Tibial nerve (tissue), 4 donors: Measurements from ENCODE around the gene PLEKHG4B. TPM values are rescaled to one million over a fixed set of nuclear protein-coding genes. Genes with fewer than 3 reads are reported as not detected.

Experiments
- DNase-seq, 2 donors: peaks; one replicate each; pipeline ENCODE4 v3.0.0-alpha.2; 2019; ENCODE audit warnings: low spot score in 2 of 2
- H3K27ac ChIP-seq, 4 donors: fragments of 200-600 bp; sonication (generic) in 3 of 4; one replicate each; pipeline ENCODE4 v1.5.1; 2017 to 2019; ENCODE audit warnings: mild to moderate bottlenecking in 1 of 4
- H3K27me3 ChIP-seq, 2 donors: fragments of 200-600 bp; sonication (generic) in 1 of 2; one replicate each; pipeline versions ENCODE4 v1.5.1 to v1.6.0; 2017 to 2019
- H3K36me3 ChIP-seq, 3 donors: fragments of 200-600 bp; sonication (generic); one replicate each; pipeline ENCODE4 v1.5.1; 2018 to 2019
- H3K4me1 ChIP-seq, 4 donors: fragments of 200-600 bp; sonication (generic) in 3 of 4; one replicate each; pipeline ENCODE4 v1.5.1; 2017 to 2019
- H3K4me3 ChIP-seq, 4 donors: fragments of 200-600 bp; sonication (generic) in 3 of 4; one replicate each; pipeline ENCODE4 v1.5.1; 2017 to 2019; ENCODE audit warnings: mild to moderate bottlenecking in 1 of 4, moderate library complexity in 1 of 4
- H3K9me3 ChIP-seq, 4 donors: fragments of 200-600 bp; sonication (generic) in 3 of 4; one replicate each; pipeline ENCODE4 v1.5.1; 2017 to 2019
- CTCF ChIP-seq, 5 experiments: fragments of 200-600 bp in 3 of 5; fragments of 450-650 bp in 2 of 5; sonication (generic) in 3 of 5; IDR thresholded peaks; one replicate each; pipeline ENCODE4 v1.5.1; 2016 to 2019; ENCODE audit warnings: antibody characterized with exemption in 5 of 5, mild to moderate bottlenecking in 3 of 5, moderate library complexity in 2 of 5
- EP300 ChIP-seq, 2 donors: sonication (generic); formaldehyde crosslinking; IDR thresholded peaks; one replicate each; pipeline ENCODE4 v1.6.1; 2017; ENCODE audit warnings: antibody characterized with exemption in 2 of 2, mild to moderate bottlenecking in 1 of 2
- POLR2A ChIP-seq, 2 donors: fragments of 450-650 bp; IDR thresholded peaks; one replicate each; pipeline ENCODE4 v1.6.1; 2017; ENCODE audit warnings: antibody characterized with exemption in 2 of 2, mild to moderate bottlenecking in 2 of 2, moderate library complexity in 2 of 2
- WGBS, 2 donors: methylation state at CpG; one replicate each; pipeline ENCODE4 v1.1.5; 2018; 5-methylcytosine and 5-hydroxymethylcytosine counted together
- total RNA-seq, 4 donors: library from RNA; depleted of rRNA; stranded (reverse); fragments of >200 nt; gene quantifications; one replicate each; pipeline ENCODE4 v1.1.0, GENCODE V29; 2016

PLEKHG4B gene
- total RNA-seq, 4 donors from 2014 or later = under 0.01 to 0.42 (median 0.26) TPM

- Histone ChIP-seq H3K9me3 (peaks cover 0 to 44% (median 2%) of the 10 kb centered on the region in 4 donors), H3K36me3 (no peaks in the 10 kb centered on the region), H3K4me3 (no peak overlapping the region), H3K27me3 (no peaks in the 10 kb centered on the region), H3K27ac (no peak overlapping the region), H3K4me1 (no peaks in the 10 kb centered on the region)
- 84 to 90% methylated on average over 4 of the region's 4 CpGs for WGBS, 2 donors
- DNase-seq = no peak
- no peak for TF ChIP-seq CTCF (IDR thresholded peaks at IDR 0.05)
- TF ChIP-seq POLR2A (IDR thresholded peaks at IDR 0.05) = no peak
Observed at GRCh38 chr5:121432-121831, 29.5 kb downstream of the PLEKHG4B start.

GRCh38 chr5:125815-126214 lies 33.8 kb downstream of the PLEKHG4B start:
- no peaks in the 10 kb centered on the region for H3K36me3 ChIP-seq

GRCh38 chr5:126806-127205 lies 34.8 kb downstream of the PLEKHG4B start:
- 94% methylated on average over 7 of the region's 7 CpGs for WGBS, 2 donors

More at GRCh38 chr5:125815-126214, 33.8 kb downstream of the PLEKHG4B start:
- no peaks in the 10 kb centered on the region for H3K4me1 ChIP-seq
- 95 to 96% methylated on average over 1 of the region's 1 CpG for WGBS, 2 donors
- H3K9me3 ChIP-seq = peaks cover 0 to 37% (median 2%) of the 10 kb centered on the region in 4 donors
- DNase-seq = no peak
- H3K27me3 ChIP-seq = no peaks in the 10 kb centered on the region
- no peak overlapping the region for H3K4me3 ChIP-seq
- no peak overlapping the region for H3K27ac ChIP-seq
- no peak for TF ChIP-seq EP300 (IDR thresholded peaks at IDR 0.05)

GRCh38 chr5:127886-128285 lies 35.9 kb downstream of the PLEKHG4B start:
- no peak overlapping the region for H3K4me3 ChIP-seq
- no peaks in the 10 kb centered on the region for H3K36me3 ChIP-seq
- no peaks in the 10 kb centered on the region for H3K27me3 ChIP-seq
- TF ChIP-seq EP300 (IDR thresholded peaks at IDR 0.05) (no peak), POLR2A (IDR thresholded peaks at IDR 0.05) (no peak), CTCF (IDR thresholded peaks at IDR 0.05) (no peak)
- 70 to 78% methylated on average over 2 of the region's 2 CpGs for WGBS, 2 donors
- H3K4me1 ChIP-seq = no peaks in the 10 kb centered on the region
- DNase-seq = no peak
- H3K9me3 ChIP-seq = peaks cover 0 to 21% (median 2%) of the 10 kb centered on the region in 4 donors
- no peak overlapping the region for H3K27ac ChIP-seq

More at GRCh38 chr5:126806-127205, 34.8 kb downstream of the PLEKHG4B start:
- Histone ChIP-seq H3K27ac (no peak overlapping the region), H3K9me3 (peaks cover 0 to 27% (median 2%) of the 10 kb centered on the region in 4 donors), H3K4me3 (no peak overlapping the region), H3K4me1 (no peaks in the 10 kb centered on the region), H3K36me3 (no peaks in the 10 kb centered on the region), H3K27me3 (no peaks in the 10 kb centered on the region)
- DNase-seq = no peak
- TF ChIP-seq CTCF (IDR thresholded peaks at IDR 0.05) (no peak), EP300 (IDR thresholded peaks at IDR 0.05) (no peak), POLR2A (IDR thresholded peaks at IDR 0.05) (no peak)

- no peaks in the 10 kb centered on the region for H3K36me3 ChIP-seq
- H3K27ac ChIP-seq = no peak overlapping the region
- no peak overlapping the region for H3K4me3 ChIP-seq
- peaks cover 0 to 21% (median 2%) of the 10 kb centered on the region in 4 donors for H3K9me3 ChIP-seq
- WGBS, 2 donors = 86 to 93% methylated on average over 2 of the region's 2 CpGs
- TF ChIP-seq EP300 (IDR thresholded peaks at IDR 0.05) = no peak
- no peak for TF ChIP-seq POLR2A (IDR thresholded peaks at IDR 0.05)
- no peak for TF ChIP-seq CTCF (IDR thresholded peaks at IDR 0.05)
- no peaks in the 10 kb centered on the region for H3K27me3 ChIP-seq
- H3K4me1 ChIP-seq = no peaks in the 10 kb centered on the region
- DNase-seq = no peak
Observed at GRCh38 chr5:128446-128845, 36.5 kb downstream of the PLEKHG4B start.

- Histone ChIP-seq H3K27ac (no peak overlapping the region), H3K36me3 (no peaks in the 10 kb centered on the region), H3K4me1 (no peaks in the 10 kb centered on the region), H3K27me3 (no peaks in the 10 kb centered on the region), H3K9me3 (peaks cover 0 to 19% (median 2%) of the 10 kb centered on the region in 4 donors), H3K4me3 (no peak overlapping the region)
- DNase-seq = no peak
- TF ChIP-seq CTCF (IDR thresholded peaks at IDR 0.05) = no peak
- TF ChIP-seq EP300 (IDR thresholded peaks at IDR 0.05) = no peak
- TF ChIP-seq POLR2A (IDR thresholded peaks at IDR 0.05) = no peak
- 70 to 84% methylated on average over 2 of the region's 2 CpGs for WGBS, 2 donors
Observed at GRCh38 chr5:129148-129547, 37.2 kb downstream of the PLEKHG4B start.
